HS-27A (cell line): ENCODE results near the gene WNT7B.
A peak's percentile ranks its signal among the peaks of the same experiment; 100 is the strongest.

Experiments used
- DNase-seq: peaks from one replicate; pipeline ENCODE4 v3.0.0-alpha.2; 2012; ENCODE audit warnings: low read depth, missing footprints

Gene WNT7B

DNA sequence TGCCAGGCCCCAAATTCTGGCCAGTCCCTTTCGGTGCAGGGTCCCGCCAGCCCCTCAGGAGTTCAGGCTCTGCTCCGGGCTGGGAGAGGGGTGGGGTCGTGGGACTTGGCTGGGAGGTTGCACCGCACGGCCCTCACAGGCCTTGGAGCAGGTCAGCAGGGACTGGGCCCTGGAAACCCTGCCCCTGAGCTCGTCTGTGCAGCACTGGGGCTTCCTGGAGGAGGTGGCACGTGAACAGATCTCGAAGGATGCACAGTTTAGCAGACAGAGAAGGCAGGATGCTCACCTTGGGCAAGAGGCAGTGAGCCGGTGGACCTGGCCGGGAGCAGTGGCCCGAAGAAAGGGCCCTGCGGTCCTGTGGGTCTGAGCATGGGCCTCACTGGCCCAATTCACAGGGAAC is 70.0 kb downstream of the WNT7B start:
- no peak for DNase-seq

- no peak for DNase-seq
These were observed 70.8 kb downstream of the WNT7B start for GRCh38 chr22:45905924-45906865.

- DNase-seq: no peak
These were observed 71.5 kb downstream of the WNT7B start for GRCh38 chr22:45905326-45905923.

DNA sequence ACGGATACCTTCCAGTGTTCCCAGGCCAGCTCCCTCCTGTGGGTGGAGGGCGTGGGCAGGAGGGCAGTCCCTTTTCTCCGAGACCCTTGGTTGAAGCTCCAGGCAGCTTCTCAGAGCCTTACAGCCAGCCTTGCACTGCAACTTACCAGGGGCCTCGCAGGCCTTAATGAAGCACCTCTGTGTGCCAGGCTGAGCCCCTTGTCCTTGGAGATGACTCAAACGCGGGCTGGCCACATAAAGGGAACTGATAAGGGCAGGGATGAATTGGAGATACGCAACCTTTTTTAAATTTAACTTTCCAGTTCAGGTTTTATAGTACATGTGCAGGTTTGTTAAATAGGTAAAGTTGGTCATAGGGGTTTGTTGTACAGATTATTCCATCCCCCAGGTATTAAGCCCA is 72.7 kb downstream of the WNT7B start:
- no peak for DNase-seq

GRCh38 chr22:45903355-45904135 is 73.4 kb downstream of the WNT7B start:
- peak; percentile 20 for DNase-seq

- DNase-seq: no peak
These were observed 79.2 kb downstream of the WNT7B start for GRCh38 chr22:45897736-45898135.

DNA sequence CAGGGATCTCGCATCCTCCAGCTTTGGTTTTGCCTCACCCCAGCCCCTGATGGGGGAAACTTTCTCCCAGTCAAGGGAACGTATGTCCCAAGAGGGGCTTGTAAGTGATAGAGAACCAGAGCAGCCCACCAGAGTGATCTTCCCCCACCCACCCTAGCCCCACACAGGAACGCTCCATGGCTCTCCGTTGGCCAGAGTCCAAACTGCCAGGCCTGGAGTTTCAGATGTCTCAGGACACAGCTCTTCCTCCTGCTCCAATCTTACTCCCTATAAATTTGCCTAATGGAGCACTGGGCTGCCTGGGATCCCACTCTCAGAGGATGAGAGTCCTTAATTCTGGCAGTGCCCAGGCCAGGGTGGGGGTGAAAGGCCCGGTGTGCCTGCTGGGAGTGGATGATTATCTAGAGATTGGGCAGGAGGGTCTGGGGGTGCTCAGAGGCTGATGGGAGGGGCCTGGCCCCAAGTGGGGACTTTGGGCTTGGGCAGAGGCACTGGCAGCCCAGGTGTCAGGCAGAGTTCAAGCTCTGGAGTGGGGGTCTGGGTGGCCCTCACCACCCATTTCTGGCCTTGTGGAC is 79.9 kb downstream of the WNT7B start:
- no peak for DNase-seq

GRCh38 chr22:45896153-45896951 is 80.6 kb downstream of the WNT7B start:
- DNase-seq: no peak

DNA sequence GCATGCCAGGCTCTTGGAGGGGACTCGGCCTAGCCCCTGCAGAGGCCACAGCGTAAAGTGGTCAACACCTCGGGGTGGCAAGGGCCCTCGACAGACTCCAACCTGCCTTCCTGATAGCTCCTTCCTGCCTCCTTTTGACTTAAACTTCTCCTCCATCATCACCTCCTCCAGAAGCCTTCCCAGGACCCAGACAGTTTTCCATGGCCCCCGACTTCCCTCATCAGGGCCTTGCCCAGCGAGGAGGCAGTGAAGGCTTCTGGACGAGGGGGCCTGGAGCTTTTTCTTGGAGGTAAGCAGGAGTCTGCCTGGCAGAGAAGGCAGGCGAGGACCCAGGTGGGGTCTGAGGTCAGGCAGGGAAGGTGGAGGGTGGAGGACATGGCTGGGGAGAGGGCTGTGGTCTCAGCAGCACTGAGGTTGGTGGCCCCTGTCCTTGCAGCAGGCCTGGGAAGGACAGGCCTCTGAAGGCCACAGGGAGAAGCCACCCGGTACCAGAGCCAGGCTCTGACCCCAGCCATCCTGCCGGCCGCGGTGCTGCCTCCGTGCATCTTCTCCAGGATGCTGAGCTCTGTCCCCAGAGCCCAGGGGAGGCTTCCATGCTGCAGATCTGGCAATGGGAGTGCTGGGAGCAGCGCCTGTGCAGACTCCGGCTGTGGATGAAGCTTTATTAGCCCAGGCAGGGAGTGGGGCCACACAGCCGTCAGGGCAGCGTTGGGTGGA is 81.4 kb downstream of the WNT7B start:
- DNase-seq: no peak

DNA sequence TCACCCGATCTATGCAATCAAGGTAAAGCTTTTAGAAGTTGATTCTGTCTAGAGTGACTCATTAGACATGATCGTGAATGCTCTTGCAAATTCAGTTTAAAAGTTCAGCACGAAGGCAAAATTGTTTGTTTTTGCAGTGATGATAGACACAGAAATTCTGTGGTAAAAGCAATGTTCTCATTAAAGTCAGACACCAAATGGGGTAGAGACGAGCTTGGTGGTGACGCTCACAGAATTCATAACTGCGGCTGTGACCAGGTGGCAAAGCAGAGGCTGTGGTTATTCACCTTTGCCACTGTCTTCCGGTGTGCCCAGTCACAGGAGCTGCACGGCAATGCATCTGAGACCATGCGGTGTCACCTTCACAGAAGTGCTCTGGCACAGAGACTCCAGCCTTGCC is 83.4 kb downstream of the WNT7B start:
- no peak for DNase-seq

GRCh38 chr22:45892681-45893461 is 84.1 kb downstream of the WNT7B start:
- DNase-seq: no peak

- DNase-seq: no peak
These were observed 84.9 kb downstream of the WNT7B start for GRCh38 chr22:45891996-45892621.

- DNase-seq: no peak
These were observed 85.4 kb downstream of the WNT7B start for GRCh38 chr22:45891471-45891995.

DNA sequence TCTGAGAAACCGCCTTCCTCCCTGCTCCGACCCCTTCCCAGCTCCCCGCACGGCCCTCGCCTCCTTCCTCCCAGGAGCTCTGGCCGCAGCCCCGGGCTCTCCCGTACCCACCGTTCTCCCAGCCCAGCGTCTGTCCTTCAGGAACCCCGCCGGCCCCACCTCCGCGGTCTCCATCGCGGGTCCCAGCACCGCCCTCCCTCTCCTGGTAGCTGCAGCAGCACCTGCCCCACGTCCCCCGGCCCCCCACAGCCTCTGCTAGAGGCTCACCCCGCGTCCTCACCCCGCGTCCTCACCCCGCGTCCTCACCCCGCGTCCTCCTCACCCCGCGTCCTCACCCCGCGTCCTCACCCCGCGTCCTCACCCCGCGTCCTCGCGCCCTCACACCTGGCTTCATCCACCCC is 85.9 kb downstream of the WNT7B start:
- no peak for DNase-seq

DNA sequence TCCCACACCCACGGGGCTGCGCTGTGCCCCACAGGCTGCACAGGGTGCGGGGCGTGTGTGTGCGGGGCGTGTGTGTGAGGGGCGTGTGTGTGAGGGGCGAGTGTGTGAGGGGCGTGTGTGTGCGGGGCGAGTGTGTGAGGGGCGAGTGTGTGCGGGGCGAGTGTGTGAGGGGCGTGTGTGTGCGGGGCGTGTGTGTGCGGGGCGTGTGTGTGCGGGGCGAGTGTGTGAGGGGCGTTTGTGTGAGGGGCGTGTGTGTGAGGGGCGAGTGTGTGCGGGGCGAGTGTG is 86.7 kb downstream of the WNT7B start:
- no peak for DNase-seq

- no peak for DNase-seq
These were observed 87.2 kb downstream of the WNT7B start for GRCh38 chr22:45889539-45890350.

DNA sequence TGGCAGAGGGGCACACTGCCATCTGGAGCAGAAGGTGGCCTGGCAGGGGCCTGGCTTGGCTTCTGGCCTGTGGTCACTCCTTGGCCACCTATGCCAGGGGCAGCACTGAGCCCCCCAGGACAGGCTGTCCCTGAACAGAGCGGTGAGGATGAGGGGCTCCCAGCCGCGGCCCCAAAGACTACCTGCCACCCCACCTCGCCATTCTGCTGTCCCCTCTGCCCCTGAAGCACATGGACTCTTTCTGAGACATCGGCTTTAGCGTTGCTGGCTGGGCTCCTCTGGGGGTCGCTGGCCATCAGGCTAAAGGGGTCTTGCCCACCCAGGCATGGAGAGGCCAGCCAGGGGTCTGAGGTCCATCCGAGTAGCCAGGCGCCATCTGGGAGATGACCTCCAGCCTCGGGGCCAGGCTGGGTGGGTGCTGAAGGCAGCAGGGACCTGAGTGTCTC is 87.8 kb downstream of the WNT7B start:
- DNase-seq: no peak

- no peak for DNase-seq
These were observed 88.5 kb downstream of the WNT7B start for GRCh38 chr22:45888221-45889092.
